ENCODE data around the gene LRRC75A.

Gene LRRC75A

DNA sequence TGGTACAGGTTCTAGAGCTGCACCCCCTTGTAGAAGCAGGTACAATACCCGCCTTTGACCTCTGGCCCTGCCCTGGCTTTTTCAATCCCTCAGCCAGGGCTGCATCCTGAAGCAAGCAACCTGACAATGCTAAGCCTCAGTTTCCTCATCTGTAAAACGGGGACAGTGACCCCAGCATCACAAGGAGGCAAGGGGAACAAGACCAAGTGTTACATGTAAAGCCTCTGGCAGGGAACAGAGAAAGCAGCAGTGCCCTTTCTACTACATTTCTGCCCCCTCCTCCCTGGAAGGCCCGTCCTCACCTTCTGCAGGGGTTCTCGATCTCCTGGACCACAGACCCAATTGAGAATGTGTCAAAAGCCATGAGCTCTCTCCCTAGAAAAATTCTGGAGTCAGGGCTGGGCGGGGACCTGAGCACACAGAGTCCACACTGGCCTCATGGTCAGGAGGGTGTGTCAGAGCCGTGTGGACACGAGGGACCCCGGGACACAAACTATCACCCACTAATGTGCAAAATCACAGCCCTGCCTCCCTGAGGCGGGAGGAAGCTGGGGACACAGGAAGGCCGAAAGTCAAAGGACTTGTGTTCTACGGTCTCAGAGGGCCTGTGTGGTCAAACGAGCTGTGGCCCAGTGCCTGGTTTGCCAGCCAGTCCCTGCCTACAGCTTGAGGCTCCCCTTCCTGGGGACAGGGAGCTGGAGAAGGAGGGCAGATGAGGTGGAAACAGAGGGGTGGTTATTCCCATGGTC, 27.5 kb downstream of the LRRC75A start:
- TF ChIP-seq, protein P1, sequence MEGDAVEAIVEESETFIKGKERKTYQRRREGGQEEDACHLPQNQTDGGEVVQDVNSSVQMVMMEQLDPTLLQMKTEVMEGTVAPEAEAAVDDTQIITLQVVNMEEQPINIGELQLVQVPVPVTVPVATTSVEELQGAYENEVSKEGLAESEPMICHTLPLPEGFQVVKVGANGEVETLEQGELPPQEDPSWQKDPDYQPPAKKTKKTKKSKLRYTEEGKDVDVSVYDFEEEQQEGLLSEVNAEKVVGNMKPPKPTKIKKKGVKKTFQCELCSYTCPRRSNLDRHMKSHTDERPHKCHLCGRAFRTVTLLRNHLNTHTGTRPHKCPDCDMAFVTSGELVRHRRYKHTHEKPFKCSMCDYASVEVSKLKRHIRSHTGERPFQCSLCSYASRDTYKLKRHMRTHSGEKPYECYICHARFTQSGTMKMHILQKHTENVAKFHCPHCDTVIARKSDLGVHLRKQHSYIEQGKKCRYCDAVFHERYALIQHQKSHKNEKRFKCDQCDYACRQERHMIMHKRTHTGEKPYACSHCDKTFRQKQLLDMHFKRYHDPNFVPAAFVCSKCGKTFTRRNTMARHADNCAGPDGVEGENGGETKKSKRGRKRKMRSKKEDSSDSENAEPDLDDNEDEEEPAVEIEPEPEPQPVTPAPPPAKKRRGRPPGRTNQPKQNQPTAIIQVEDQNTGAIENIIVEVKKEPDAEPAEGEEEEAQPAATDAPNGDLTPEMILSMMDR (IDR thresholded peaks at IDR 0.05; ENCODE audit: extremely low read depth, missing control alignments): no peak
- no peak for DNase-seq (ENCODE audit: low spot score)

- DNase-seq (ENCODE audit: low spot score): no peak
- TF ChIP-seq, protein P1 (IDR thresholded peaks at IDR 0.05; ENCODE audit: extremely low read depth, missing control alignments): no peak
These were observed 28.4 kb downstream of the LRRC75A start for GRCh38 chr17:16463358-16464302.

DNA sequence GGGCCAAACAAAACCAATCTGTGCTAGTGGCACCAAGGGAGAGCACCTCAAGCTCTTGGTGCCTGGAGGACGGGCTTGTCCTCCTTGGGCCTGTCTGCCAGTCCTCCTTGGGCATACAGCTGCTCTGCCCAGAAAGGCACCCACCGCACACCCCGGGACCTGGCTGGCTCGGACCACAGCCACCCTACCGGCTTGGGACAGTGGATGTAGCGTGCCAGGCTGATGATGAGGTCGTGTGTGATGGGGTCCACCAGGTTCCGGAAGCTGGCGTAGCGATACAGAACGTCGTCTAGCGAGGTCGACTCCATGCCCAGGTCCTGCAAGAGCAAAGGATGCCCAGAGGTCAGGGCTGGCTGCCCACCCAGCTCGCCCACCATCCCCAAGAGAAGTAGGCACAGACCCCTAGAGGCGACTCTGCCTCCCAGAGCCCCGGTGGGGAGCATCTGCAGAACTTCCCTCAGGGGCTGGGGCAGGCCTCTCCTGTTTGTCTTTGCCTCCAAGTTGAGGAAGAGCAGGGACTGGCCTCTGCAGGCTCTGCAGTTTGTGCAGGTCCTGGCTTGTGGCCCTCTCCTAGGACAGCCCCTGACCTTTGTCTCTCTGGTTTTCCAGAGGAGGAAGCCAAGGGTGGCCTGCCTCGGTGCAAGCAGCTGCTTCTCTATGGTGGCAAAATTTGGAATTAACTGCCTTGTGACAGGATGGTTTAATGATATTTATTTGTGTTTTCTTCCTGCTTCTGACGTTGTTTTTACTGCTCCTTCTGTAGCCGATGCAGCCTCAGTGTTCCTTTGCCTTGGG, 29.7 kb downstream of the LRRC75A start:
- TF ChIP-seq, protein P1 (IDR thresholded peaks at IDR 0.05; ENCODE audit: extremely low read depth, missing control alignments): no peak

GRCh38 chr17:16461606-16461866, 30.5 kb downstream of the LRRC75A start:
- no peak for DNase-seq (ENCODE audit: low spot score)
- TF ChIP-seq, protein P1 (IDR thresholded peaks at IDR 0.05; ENCODE audit: extremely low read depth, missing control alignments): no peak

More for the DNA sequence above, 29.7 kb downstream of the LRRC75A start:
- no peak for DNase-seq (ENCODE audit: low spot score)

GRCh38 chr17:16460796-16461605, 31.0 kb downstream of the LRRC75A start:
- TF ChIP-seq, protein P1 (IDR thresholded peaks at IDR 0.05; ENCODE audit: extremely low read depth, missing control alignments): no peak
- DNase-seq (ENCODE audit: low spot score): no peak

- DNase-seq (ENCODE audit: low spot score): no peak
- TF ChIP-seq, protein P1 (IDR thresholded peaks at IDR 0.05; ENCODE audit: extremely low read depth, missing control alignments): no peak
These were observed 32.0 kb downstream of the LRRC75A start for GRCh38 chr17:16459855-16460550.

Measured in GM20000 (cell line).